ENCODE data around the gene ASPHD1. TPM values are rescaled to one million over a fixed set of nuclear protein-coding genes. Genes with fewer than 3 reads are reported as not detected.
"Not testable (repeated sequence)": the region's sequence is repeated elsewhere in the genome, so short reads cannot be mapped to it uniquely, and the experiment has no call there.

The ASPHD1 gene
- total RNA-seq, 2 experiments from 2014 or later, result not detected

DNA sequence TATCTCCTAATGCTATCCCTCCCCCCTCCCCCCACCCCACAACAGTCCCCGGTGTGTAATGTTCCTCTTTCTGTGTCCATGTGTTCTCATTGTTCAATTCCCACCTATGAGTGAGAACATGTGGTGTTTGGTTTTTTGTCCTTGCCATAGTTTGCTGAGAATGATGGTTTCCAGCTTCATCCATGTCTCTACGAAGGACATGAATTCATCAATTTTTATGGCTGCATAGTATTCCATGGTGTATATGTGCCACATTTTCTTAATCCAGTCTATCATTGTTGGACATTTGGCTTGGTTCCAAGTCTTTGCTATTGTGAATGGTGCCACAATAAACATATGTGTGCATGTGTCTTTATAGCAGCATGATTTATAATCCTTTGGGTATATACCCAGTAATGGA, 31.5 kb downstream of the ASPHD1 start:
- H3K4me3 Mint-ChIP-seq; DNase-seq; H3K9me3 Mint-ChIP-seq; H3K36me3 Mint-ChIP-seq (ENCODE audit: low read depth); H3K27ac Mint-ChIP-seq; POLR2A ChIA-PET; CTCF ChIA-PET: not testable (repeated sequence)
- Mint-ChIP-seq H3K27me3 (peaks cover 17% of the 10 kb centered on the region), H3K4me1 (peaks cover 12% of the 10 kb centered on the region)

DNA sequence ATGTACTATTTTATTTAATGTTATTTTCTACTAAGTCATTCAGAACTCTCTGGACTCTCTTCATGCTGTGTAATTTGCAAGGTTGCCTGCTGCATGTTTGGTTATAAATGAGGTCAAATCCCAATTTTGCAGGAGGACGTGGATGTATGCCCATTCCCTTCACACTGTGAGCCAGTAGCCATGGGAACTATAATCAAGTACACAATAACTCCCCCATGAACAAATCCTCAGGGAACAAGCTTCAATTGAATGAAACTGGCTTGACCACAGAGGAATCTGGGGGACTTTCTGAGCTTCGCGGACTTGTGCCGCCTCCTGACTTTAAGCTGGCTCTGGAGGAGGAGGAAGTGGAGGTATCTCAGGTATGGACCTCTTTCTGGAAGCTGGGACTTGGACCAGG, 40.4 kb downstream of the ASPHD1 start:
- H3K4me1 Mint-ChIP-seq, result peaks cover 3% of the 10 kb centered on the region
- H3K36me3 Mint-ChIP-seq (ENCODE audit: low read depth), result no peaks in the 10 kb centered on the region
- H3K9me3 Mint-ChIP-seq, result no peaks in the 10 kb centered on the region
- DNase-seq, result no peak
- H3K27me3 Mint-ChIP-seq, result peaks cover 4% of the 10 kb centered on the region
- POLR2A ChIA-PET, result no interaction called here
- H3K4me3 Mint-ChIP-seq, result no peak overlapping the region
- CTCF ChIA-PET, result no interaction called here
- no peak overlapping the region for H3K27ac Mint-ChIP-seq

DNA sequence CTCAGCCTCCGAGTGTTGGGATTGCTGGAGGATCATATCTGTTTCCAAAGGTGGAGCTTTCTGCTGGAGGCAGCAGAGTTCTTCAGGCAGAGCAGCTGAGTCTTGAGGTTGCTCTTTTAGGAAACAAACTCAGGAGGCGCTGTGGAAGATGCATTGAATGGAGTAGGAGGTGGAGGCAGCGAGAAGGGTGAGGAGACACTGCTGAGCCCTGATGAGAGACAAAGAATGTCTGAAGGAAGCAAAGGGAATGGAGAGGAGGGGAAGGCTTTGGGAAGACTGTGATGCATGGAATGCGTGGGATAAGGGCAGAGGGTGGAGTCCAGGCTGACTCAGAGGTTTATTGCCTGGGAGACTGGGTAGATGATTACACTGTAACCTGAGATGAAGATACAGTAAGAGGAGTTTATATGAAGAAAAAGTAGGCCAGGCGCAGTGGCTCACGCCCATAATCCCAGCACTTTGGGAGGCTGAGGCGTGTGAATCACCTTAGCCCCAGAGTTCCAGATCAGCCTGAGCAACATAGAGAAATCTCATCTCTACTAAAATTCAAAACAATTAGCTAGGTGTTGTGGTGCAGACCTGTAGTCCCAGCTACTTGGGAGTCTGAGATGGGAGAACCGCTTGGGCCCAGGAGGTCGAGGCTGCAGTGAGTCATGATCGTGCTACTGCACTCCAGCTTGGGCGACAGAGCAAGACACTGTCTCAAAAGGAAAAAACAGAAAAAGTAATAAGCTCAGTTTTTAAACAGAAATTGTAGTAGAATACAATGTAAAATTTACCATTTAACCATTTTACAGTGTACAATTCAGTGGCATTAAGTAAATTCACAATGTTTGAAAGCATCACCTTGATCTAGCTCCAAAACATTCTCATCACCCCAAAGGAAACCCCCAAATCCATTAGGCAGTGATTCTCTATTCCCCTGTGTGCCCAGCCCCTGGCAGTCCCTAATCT, 43.8 kb downstream of the ASPHD1 start:
- Mint-ChIP-seq H3K27me3 (peaks cover 4% of the 10 kb centered on the region), H3K27ac (peak overlapping the region; percentile 52), H3K4me3 (no peak overlapping the region), H3K9me3 (no peaks in the 10 kb centered on the region), H3K36me3 (ENCODE audit: low read depth) (no peaks in the 10 kb centered on the region), H3K4me1 (peaks cover 3% of the 10 kb centered on the region)
- ChIA-PET POLR2A (interaction anchor here (0.6 to 1.1 kb wide), 2 partner anchors 18 to 127 kb away, joined by 3 read pairs; partner anchors contain the start of gene TMEM219), CTCF (interaction anchor here (0.6 kb wide), 1 partner anchor 193 kb away, joined by 3 read pairs; no protein-coding TSS in a partner anchor)
- no peak for DNase-seq

GRCh38 chr16:29947897-29948296, 47.6 kb downstream of the ASPHD1 start:
- peaks cover under 1% of the 10 kb centered on the region for H3K4me1 Mint-ChIP-seq
- CTCF ChIA-PET, result no interaction called here
- peaks cover 2% of the 10 kb centered on the region for H3K27me3 Mint-ChIP-seq
- no peak overlapping the region for H3K27ac Mint-ChIP-seq
- H3K4me3 Mint-ChIP-seq, result no peak overlapping the region
- no peak for DNase-seq
- POLR2A ChIA-PET, result no interaction called here
- peaks cover 3% of the 10 kb centered on the region for H3K36me3 Mint-ChIP-seq (ENCODE audit: low read depth)
- H3K9me3 Mint-ChIP-seq, result peaks cover 5% of the 10 kb centered on the region

- no peak for DNase-seq
- Mint-ChIP-seq H3K36me3 (ENCODE audit: low read depth) (peaks cover 3% of the 10 kb centered on the region), H3K9me3 (peaks cover 5% of the 10 kb centered on the region), H3K27ac (no peak overlapping the region), H3K27me3 (peaks cover 5% of the 10 kb centered on the region), H3K4me1 (no peaks in the 10 kb centered on the region), H3K4me3 (no peak overlapping the region)
- ChIA-PET POLR2A (no interaction called here), CTCF (interaction anchor here (1.6 kb wide), 1 partner anchor 10 kb away, joined by 4 read pairs; the partner anchor contains the start of gene TMEM219)
Observed at GRCh38 chr16:29950806-29951461, 50.6 kb downstream of the ASPHD1 start.

DNA sequence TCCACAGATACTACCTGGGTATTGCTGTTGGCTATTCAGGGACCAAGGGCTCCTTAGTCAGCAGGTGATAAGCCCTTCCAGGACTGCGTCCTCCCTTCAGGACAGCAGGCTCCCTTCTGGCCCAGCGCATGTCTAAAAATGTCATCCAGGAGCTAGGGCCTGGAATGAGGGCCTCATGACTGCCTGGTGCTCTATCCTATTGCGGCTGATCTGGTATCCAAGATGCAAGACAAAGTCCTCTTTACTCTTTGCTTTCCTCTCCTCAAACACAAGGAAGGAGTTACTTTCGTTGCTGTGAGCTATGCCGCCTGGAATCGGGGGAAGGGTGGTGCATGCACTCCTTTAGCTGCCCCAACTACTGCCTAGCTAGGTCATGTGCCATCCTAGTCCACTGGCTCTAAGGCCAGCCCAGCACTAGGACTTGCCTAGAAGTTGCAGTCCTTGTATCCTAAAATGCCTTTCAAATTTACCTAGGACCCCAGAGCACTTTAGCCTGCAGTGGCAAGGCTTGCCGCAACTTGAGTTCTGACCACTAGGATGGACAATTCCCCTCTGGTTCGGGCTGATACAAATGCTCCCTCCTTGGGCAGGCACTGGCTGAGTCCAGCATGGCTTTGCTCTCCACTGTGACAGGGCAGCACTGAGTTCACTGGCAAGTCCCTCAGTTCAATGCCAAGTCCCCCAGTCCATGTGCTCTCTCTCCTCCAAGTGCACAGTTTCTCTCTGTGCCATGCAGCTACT, 51.5 kb downstream of the ASPHD1 start:
- peaks cover 3% of the 10 kb centered on the region for H3K36me3 Mint-ChIP-seq (ENCODE audit: low read depth)
- H3K4me3 Mint-ChIP-seq, result no peak overlapping the region
- peaks cover 5% of the 10 kb centered on the region for H3K27me3 Mint-ChIP-seq
- POLR2A ChIA-PET, result no interaction called here
- CTCF ChIA-PET, result interaction anchor here (0.6 to 1.6 kb wide), 2 partner anchors 10 to 44 kb away, joined by 3 to 4 read pairs; partner anchors contain the start of gene TMEM219
- H3K4me1 Mint-ChIP-seq, result no peaks in the 10 kb centered on the region
- no peak for DNase-seq
- H3K9me3 Mint-ChIP-seq, result peaks cover 5% of the 10 kb centered on the region
- H3K27ac Mint-ChIP-seq, result no peak overlapping the region

Other genes starting within 250 kb of the ASPHD1 start
- 100 to 1,000 TPM; 351 to 357 TPM for gene SPN, start 237.2 kb upstream of the ASPHD1 start, total RNA-seq
- 1 to 10 TPM; 3.9 to 4.8 TPM for gene QPRT, start 221.3 kb upstream of the ASPHD1 start, total RNA-seq
- gene C16orf54, start 154.5 kb upstream of the ASPHD1 start, total RNA-seq, result 10 to 100 TPM; 88.3 to 92.3 TPM
- not detected for gene ZG16, start 122.2 kb upstream of the ASPHD1 start, total RNA-seq
- gene KIF22, start 109.7 kb upstream of the ASPHD1 start, total RNA-seq, result 100 to 1,000 TPM; 244 to 253 TPM
- 100 to 1,000 TPM; 528 to 590 TPM for gene MAZ, start 94.0 kb upstream of the ASPHD1 start, total RNA-seq
- gene PRRT2, start 88.3 kb upstream of the ASPHD1 start, total RNA-seq, result 1 to 10 TPM in 1 of 2 experiments, under 1 TPM in 1; 0.98 to 1.3 TPM
- gene PAGR1, start 84.3 kb upstream of the ASPHD1 start, total RNA-seq, result 10 to 100 TPM; 26.8 to 29.6 TPM
- 100 to 1,000 TPM; 177 to 187 TPM for gene MVP, start 80.0 kb upstream of the ASPHD1 start, total RNA-seq
- 10 to 100 TPM; 62.5 to 82.1 TPM for gene CDIPT, start 37.3 kb upstream of the ASPHD1 start, total RNA-seq
- gene SEZ6L2, start 938 bp upstream of the ASPHD1 start, total RNA-seq, result not detected
- gene KCTD13, start 25.7 kb downstream of the ASPHD1 start, total RNA-seq, result 10 to 100 TPM; 28.4 to 36.1 TPM
- gene TMEM219, start 61.6 kb downstream of the ASPHD1 start, total RNA-seq, result 10 to 100 TPM; 57.8 to 60.5 TPM
- gene TAOK2, start 73.4 kb downstream of the ASPHD1 start, total RNA-seq, result 10 to 100 TPM; 47.7 to 48.8 TPM
- gene HIRIP3, start 95.1 kb downstream of the ASPHD1 start, total RNA-seq, result 10 to 100 TPM; 37.0 to 45.0 TPM
- gene INO80E, start 95.8 kb downstream of the ASPHD1 start, total RNA-seq, result 100 to 1,000 TPM; 113 to 134 TPM
- under 1 TPM; 0.19 to 0.30 TPM for gene DOC2A, start 110.5 kb downstream of the ASPHD1 start, total RNA-seq
- not detected for gene C16orf92, start 122.7 kb downstream of the ASPHD1 start, total RNA-seq
- gene TLCD3B, start 130.8 kb downstream of the ASPHD1 start, total RNA-seq, result 1 to 10 TPM; 7.1 to 7.2 TPM
- gene ALDOA, start 165.3 kb downstream of the ASPHD1 start, total RNA-seq, result 1,000 to 10,000 TPM; 1,139 to 1,329 TPM
- 100 to 1,000 TPM; 129 to 136 TPM for gene PPP4C, start 175.5 kb downstream of the ASPHD1 start, total RNA-seq
- gene TBX6, start 191.4 kb downstream of the ASPHD1 start, total RNA-seq, result 1 to 10 TPM; 1.2 to 1.7 TPM
- gene YPEL3, start 195.7 kb downstream of the ASPHD1 start, total RNA-seq, result 10 to 100 TPM; 50.7 to 55.4 TPM
- 10 to 100 TPM; 11.8 to 13.2 TPM for gene GDPD3, start 213.0 kb downstream of the ASPHD1 start, total RNA-seq
- gene MAPK3, start 222.7 kb downstream of the ASPHD1 start, total RNA-seq, result 10 to 100 TPM; 65.4 to 69.2 TPM

Measured in activated CD4-positive, alpha-beta T cell treated with anti-CD3 and anti-CD28 coated beads, Interleukin-2, amount 10 ng/mL, durations not matched to agents 7 days and 5 days (primary cell).